RWPE2 (cell line): ENCODE data around the gene HLA-E.
A peak's percentile ranks its signal among the peaks of the same experiment; 100 is the strongest.
"Not testable (repeated sequence)": the region's sequence is repeated elsewhere in the genome, so short reads cannot be mapped to it uniquely, and the experiment has no call there.

ENCODE experiments used
- ATAC-seq: fragments of 200-7000 bp; cut with Tn5 transposase; 3 replicates; pipeline ENCODE4 v1.9.1; 2021; ENCODE audit warnings: low read depth
- DNase-seq: peaks from one replicate; pipeline ENCODE4 v3.0.0-alpha.2; 2020; ENCODE audit warnings: low spot score
- H3K27ac ChIP-seq: fragments of 450-650 bp; 2 replicates; pipeline ENCODE4 v1.5.1; 2017; ENCODE audit warnings: mild to moderate bottlenecking; ENCODE audit not compliant: poor library complexity, severe bottlenecking
- H3K27me3 ChIP-seq: fragments of 250-450 bp; sonication (Bioruptor Pico); 2 replicates; pipeline ENCODE4 v1.5.1; 2021; ENCODE audit warnings: mild to moderate bottlenecking, moderate library complexity; ENCODE audit not compliant: insufficient read depth, poor library complexity, severe bottlenecking
- H3K36me3 ChIP-seq: fragments of 250-450 bp; sonication (Bioruptor Pico); 2 replicates; pipeline ENCODE4 v1.5.1; 2020; ENCODE audit warnings: low read depth, mild to moderate bottlenecking, moderate library complexity
- H3K4me1 ChIP-seq: fragments of 250-450 bp; sonication (Bioruptor Pico); 2 replicates; pipeline ENCODE4 v1.5.1; 2021; ENCODE audit warnings: mild to moderate bottlenecking, moderate library complexity; ENCODE audit not compliant: insufficient read depth, poor library complexity, severe bottlenecking
- H3K4me3 ChIP-seq: fragments of 250-450 bp; sonication (Bioruptor Pico); 2 replicates; pipeline ENCODE4 v1.5.1; 2021; ENCODE audit warnings: mild to moderate bottlenecking, moderate library complexity; ENCODE audit not compliant: severe bottlenecking
- H3K9me3 ChIP-seq: fragments of 250-450 bp; sonication (Bioruptor Pico); 2 replicates; pipeline ENCODE4 v1.5.1; 2021; ENCODE audit warnings: mild to moderate bottlenecking, moderate library complexity; ENCODE audit not compliant: severe bottlenecking
- TF ChIP-seq, protein P1 (sequence below): fragments of 450-650 bp; IDR thresholded peaks from one replicate; pipeline ENCODE4 v1.5.1; 2017; ENCODE audit warnings: mild to moderate bottlenecking, moderate library complexity; ENCODE audit not compliant: poor library complexity, severe bottlenecking

Gene HLA-E

GRCh38 chr6:30515106-30515505, 25.8 kb downstream of the HLA-E start:
- TF ChIP-seq, protein P1, sequence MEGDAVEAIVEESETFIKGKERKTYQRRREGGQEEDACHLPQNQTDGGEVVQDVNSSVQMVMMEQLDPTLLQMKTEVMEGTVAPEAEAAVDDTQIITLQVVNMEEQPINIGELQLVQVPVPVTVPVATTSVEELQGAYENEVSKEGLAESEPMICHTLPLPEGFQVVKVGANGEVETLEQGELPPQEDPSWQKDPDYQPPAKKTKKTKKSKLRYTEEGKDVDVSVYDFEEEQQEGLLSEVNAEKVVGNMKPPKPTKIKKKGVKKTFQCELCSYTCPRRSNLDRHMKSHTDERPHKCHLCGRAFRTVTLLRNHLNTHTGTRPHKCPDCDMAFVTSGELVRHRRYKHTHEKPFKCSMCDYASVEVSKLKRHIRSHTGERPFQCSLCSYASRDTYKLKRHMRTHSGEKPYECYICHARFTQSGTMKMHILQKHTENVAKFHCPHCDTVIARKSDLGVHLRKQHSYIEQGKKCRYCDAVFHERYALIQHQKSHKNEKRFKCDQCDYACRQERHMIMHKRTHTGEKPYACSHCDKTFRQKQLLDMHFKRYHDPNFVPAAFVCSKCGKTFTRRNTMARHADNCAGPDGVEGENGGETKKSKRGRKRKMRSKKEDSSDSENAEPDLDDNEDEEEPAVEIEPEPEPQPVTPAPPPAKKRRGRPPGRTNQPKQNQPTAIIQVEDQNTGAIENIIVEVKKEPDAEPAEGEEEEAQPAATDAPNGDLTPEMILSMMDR: no peak
- no peak for DNase-seq
- peaks cover 15% of the 10 kb centered on the region for H3K4me1 ChIP-seq

DNA sequence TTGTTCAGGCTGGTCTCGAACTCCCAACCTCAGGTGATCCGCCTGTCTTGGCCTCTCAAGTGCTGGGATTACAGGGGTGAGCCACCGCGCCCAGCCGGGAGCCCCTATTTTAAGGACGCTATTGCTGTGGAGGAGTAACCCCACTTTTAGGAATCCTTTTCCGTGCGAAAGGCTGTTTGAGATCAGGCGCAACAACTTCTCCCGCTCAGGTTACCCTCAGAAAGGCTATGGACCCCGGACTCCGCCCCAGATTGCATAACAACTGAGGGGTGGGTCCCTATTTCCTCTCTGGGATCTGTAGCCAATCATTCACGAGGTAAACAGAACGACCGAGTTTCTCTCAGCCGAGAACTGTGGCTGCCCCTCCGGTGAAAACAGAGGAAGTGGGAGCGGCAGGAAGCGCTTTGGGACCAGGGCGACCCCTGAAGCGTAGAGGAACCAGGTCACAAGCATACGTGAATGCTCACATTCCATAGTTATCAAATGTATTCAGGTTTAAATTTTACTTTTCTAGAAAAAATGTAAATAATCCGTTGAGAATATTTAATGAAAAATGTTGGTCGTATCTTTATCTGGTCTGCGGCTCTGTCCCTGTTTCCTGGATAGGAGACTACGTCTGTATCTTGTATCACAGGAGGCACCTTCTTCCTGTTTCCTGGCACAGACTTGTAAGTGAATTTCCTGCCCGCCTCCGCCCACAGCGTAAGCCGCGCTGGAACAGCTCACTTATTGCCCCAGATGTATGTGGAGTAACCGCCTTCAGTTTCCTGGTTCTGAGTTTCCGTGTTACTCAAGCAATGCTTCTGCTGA, 26.8 kb downstream of the HLA-E start:
- ATAC-seq (peak; percentile 86), DNase-seq (peak; percentile 89)
- no peaks in the 10 kb centered on the region for H3K9me3 ChIP-seq
- H3K4me3 ChIP-seq: peak overlapping the region; percentile 31
- no peaks in the 10 kb centered on the region for H3K36me3 ChIP-seq
- H3K27ac ChIP-seq: peak overlapping the region; percentile 90
- peaks cover 23% of the 10 kb centered on the region for H3K4me1 ChIP-seq
- no peaks in the 10 kb centered on the region for H3K27me3 ChIP-seq
- TF ChIP-seq, protein P1: no peak

More at GRCh38 chr6:30515106-30515505, 25.8 kb downstream of the HLA-E start:
- Histone ChIP-seq H3K9me3 (no peaks in the 10 kb centered on the region), H3K36me3 (no peaks in the 10 kb centered on the region), H3K27ac (peak overlapping the region; percentile 90), H3K4me3 (no peak overlapping the region), H3K27me3 (no peaks in the 10 kb centered on the region)
- ATAC-seq: no peak

DNA sequence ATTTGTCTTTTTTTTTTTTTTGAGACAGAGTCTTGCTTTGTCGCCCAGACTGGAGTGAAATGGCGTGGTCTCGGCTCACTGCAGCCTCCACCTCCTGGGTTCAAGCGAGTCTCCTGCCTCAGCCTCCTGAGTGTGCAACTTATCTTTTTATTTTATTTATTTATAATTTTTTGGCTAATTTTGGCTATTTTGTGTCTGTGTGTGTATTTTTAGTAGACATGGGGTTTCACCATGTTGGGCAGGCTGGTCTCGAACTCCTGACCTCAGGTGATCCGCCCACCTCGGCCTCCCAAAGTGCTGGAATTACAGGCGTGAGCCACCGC, 27.4 kb downstream of the HLA-E start:
- peak overlapping the region; percentile 90 for H3K27ac ChIP-seq
- peak overlapping the region; percentile 31 for H3K4me3 ChIP-seq
- not testable (repeated sequence) for H3K9me3 ChIP-seq, H3K27me3 ChIP-seq, DNase-seq, H3K36me3 ChIP-seq, ATAC-seq
- H3K4me1 ChIP-seq: peaks cover 28% of the 10 kb centered on the region

DNA sequence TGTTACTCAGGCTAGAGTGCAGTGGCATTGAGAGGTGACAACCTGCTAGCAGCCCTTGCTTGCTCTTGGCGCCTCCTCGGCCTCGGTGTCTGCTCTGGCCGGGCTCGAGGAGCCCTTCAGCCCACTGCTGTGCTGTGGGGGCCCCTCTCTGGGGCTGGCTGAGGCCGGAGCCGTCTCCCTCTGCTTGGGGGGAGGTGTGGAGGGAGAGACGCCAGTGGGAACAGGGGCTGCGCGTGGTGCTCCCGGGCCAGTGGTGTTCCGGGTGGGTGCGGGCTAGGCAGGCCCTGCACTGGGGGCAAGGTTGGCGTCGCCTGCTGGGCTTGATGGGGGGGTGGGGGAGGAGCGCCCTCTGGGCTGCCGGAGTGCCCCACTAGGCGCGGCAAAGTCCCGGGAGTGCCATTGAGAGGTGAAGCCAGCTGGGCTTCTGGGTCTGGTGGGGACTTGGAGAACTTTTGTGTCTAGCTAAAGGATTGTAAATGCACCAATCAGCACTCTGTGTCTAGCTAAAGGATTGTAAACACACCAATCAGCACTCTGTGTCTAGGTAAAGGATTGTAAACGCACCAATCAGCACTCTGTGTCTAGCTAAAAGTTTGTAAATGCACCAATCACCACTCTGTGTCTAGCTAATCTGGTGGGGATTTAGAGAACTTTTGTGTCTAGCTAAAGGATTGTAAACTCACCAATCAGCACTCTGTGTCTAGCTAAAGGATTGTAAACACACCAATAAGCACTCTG, 28.6 kb downstream of the HLA-E start:
- Histone ChIP-seq H3K4me1 (peaks cover 33% of the 10 kb centered on the region), H3K27ac (peak overlapping the region; percentile 90)
- H3K9me3 ChIP-seq, DNase-seq, H3K27me3 ChIP-seq, ATAC-seq, H3K36me3 ChIP-seq, H3K4me3 ChIP-seq: not testable (repeated sequence)

DNA sequence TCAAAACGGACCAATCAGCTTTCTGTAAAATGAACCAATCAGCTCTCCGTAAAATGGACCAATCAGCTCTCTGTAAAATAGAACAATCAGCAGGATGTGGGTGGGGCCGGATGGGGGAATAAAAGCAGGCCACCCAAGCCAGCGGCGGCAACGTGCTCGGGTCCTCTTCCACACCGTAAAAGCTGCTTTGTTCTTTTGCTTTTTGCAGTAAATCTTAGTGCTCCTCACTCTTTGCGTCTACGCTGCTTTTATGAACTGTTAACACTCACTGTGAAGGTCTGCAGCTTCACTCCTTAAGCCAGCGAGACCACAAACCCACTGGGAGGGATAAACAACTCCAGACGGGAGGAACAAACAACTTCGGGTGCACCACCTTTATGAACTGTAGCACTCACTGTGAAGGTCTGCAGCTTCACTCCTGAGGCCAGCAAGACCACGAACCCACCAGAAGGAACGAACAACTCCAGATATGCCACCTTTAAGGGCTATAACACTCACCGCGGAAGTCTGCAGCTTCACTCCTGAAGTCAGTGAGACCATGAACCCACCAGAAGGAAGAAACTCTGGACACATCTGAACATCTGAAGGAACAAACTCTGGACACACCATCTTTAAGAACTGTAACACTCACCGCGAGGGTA, 29.3 kb downstream of the HLA-E start:
- not testable (repeated sequence) for H3K9me3 ChIP-seq, DNase-seq

GRCh38 chr6:30520522-30520921, 31.2 kb downstream of the HLA-E start:
- ATAC-seq (no peak), DNase-seq (no peak)
- H3K4me1 ChIP-seq: peaks cover 33% of the 10 kb centered on the region
- H3K4me3 ChIP-seq: no peak overlapping the region
- no peaks in the 10 kb centered on the region for H3K27me3 ChIP-seq
- H3K27ac ChIP-seq: peak overlapping the region; percentile 82
- no peaks in the 10 kb centered on the region for H3K36me3 ChIP-seq
- peaks cover 5% of the 10 kb centered on the region for H3K9me3 ChIP-seq
- TF ChIP-seq, protein P1: no peak

More for the DNA sequence above, 29.3 kb downstream of the HLA-E start:
- H3K36me3 ChIP-seq, H3K27ac ChIP-seq, H3K4me3 ChIP-seq, ATAC-seq, H3K27me3 ChIP-seq: not testable (repeated sequence)
- H3K4me1 ChIP-seq: peaks cover 33% of the 10 kb centered on the region

DNA sequence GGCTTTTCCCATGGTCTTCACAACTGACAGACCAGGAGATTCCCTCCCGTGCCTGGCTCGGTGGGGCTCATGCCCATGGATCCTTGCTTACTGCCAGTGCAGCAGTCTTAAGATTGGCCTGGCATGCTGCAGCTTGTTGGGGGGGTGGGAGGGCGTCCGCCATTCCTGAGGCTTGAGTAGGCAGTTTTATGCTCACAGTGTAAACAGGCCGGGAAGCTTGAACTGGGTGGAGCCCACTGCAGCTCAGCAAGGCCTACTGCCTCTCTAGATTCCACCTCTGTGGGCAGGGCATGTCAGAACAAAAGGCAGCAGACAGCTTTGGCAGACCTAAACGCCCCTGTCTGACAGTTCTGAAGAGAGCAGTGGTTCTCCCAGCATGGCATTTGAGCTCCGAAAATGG, 31.8 kb downstream of the HLA-E start:
- ATAC-seq: peak; percentile 88
- not testable (repeated sequence) for H3K9me3 ChIP-seq

DNA sequence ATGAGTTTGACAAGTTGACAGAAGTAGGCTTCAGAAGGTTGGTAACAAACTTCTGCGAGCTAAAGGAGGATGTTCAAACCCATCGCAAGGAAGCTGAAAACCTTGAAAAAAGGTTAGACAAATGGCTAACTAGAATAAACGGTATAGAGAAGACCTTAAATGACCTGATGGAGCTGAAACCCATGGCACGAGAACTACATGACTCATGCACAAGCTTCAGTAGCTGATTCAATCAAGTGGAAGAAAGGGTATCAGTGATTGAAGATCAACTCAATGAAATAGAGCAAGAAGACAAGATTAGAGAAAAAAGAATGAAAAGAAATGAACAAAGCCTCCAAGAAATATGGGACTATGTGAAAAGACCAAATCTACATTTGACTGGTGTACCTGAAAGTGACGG, 32.6 kb downstream of the HLA-E start:
- H3K9me3 ChIP-seq, DNase-seq, H3K36me3 ChIP-seq, ATAC-seq, H3K4me3 ChIP-seq, H3K27me3 ChIP-seq: not testable (repeated sequence)
- peaks cover 21% of the 10 kb centered on the region for H3K4me1 ChIP-seq
- H3K27ac ChIP-seq: peak overlapping the region; percentile 82

More for the DNA sequence above, 31.8 kb downstream of the HLA-E start:
- H3K4me3 ChIP-seq, H3K36me3 ChIP-seq, H3K27me3 ChIP-seq: not testable (repeated sequence)
- peaks cover 30% of the 10 kb centered on the region for H3K4me1 ChIP-seq
- peak overlapping the region; percentile 82 for H3K27ac ChIP-seq
- peak; percentile 92 for DNase-seq
